BJ (cell line): Measurements from ENCODE around the gene SLMAP. TPM values are rescaled to one million over a fixed set of nuclear protein-coding genes. Genes with fewer than 3 reads are reported as not detected.

Experiments used
- CTCF ChIA-PET: fragments of 350-600 bp; formaldehyde crosslinking; extraction: SDS; loops from one replicate; lab custom pipeline; 2021; ENCODE audit warnings: antibody characterized with exemption, inconsistent platforms; lab: Yijun Ruan, JAX
- POLR2A ChIA-PET: fragments of 300-600 bp; sonication (Branson Sonifier 250); formaldehyde crosslinking; extraction: SDS; loops from one replicate; lab custom pipeline; 2021; ENCODE audit warnings: antibody characterized with exemption; lab: Charles Lee
- DNase-seq: peaks from one replicate; pipeline ENCODE4 v3.0.0-alpha.2; 2011; ENCODE audit warnings: low read depth
- H3K27me3 ChIP-seq: 2 replicates; pipeline ENCODE4 v1.6.0; 2011; ENCODE audit warnings: low read length; ENCODE audit not compliant: control insufficient read depth, insufficient read depth
- H3K36me3 ChIP-seq: 2 replicates; pipeline ENCODE4 v1.5.1; 2011; ENCODE audit warnings: low read length; ENCODE audit not compliant: control insufficient read depth, insufficient read depth
- H3K4me3 ChIP-seq: 2 replicates; pipeline ENCODE4 v1.5.1; 2011; ENCODE audit warnings: low read depth, mild to moderate bottlenecking, control low read depth, low read length
- CTCF ChIP-seq: IDR thresholded peaks from 2 replicates; pipeline ENCODE4 v1.5.1; 2011; ENCODE audit warnings: low read depth, mild to moderate bottlenecking, control low read depth, inconsistent platforms, low read length, moderate library complexity; ENCODE audit not compliant: insufficient read depth
- polyA plus RNA-seq: library from polyadenylated mRNA; depleted of rRNA; stranded (reverse); fragments of >200 nt; gene quantifications from 2 replicates; pipeline ENCODE4 v1.2.3, GENCODE V29; 2011

SLMAP gene
- polyA plus RNA-seq, 1 experiment: 24.1 TPM

GRCh38 chr3:57757642-57758297 lies 1.7 kb downstream of the SLMAP start:
- Histone ChIP-seq H3K4me3 (peak overlapping the region; percentile 98), H3K27me3 (no peaks in the 10 kb centered on the region), H3K36me3 (peaks cover 3% of the 10 kb centered on the region; the same call in 1 of the 2 replicates)
- ChIA-PET CTCF (no interaction called here), POLR2A (no interaction called here)
- no peak for TF ChIP-seq CTCF
- no peak for DNase-seq

GRCh38 chr3:57758686-57759085 lies 2.6 kb downstream of the SLMAP start:
- TF ChIP-seq CTCF: no peak
- ChIA-PET POLR2A (no interaction called here), CTCF (interaction anchor here (0.8 to 1.3 kb wide), 3 partner anchors 9 to 94 kb away, joined by 3 to 5 read pairs (median 3); no protein-coding TSS in a partner anchor)
- Histone ChIP-seq H3K4me3 (peak overlapping the region; percentile 9; the same call in 1 of the 2 replicates), H3K36me3 (peaks cover 3% of the 10 kb centered on the region; the same call in 1 of the 2 replicates), H3K27me3 (no peaks in the 10 kb centered on the region)
- DNase-seq: no peak

- H3K36me3 ChIP-seq: peaks cover 3% of the 10 kb centered on the region
- no peak for DNase-seq
- no peaks in the 10 kb centered on the region for H3K27me3 ChIP-seq
- H3K4me3 ChIP-seq: no peak overlapping the region
- TF ChIP-seq CTCF: no peak
- CTCF ChIA-PET: interaction anchor here (0.6 kb wide), 1 partner anchor 73 kb away, joined by 3 read pairs; no protein-coding TSS in a partner anchor
- POLR2A ChIA-PET: no interaction called here
Measured at GRCh38 chr3:57764794-57765193, 8.7 kb downstream of the SLMAP start.

- H3K27me3 ChIP-seq: no peaks in the 10 kb centered on the region
- ChIA-PET CTCF (interaction anchor here (1.0 kb wide), 1 partner anchor 9 kb away, joined by 3 read pairs; no protein-coding TSS in a partner anchor), POLR2A (no interaction called here)
- DNase-seq: no peak
- no peak for TF ChIP-seq CTCF
- no peaks in the 10 kb centered on the region; the same call in 1 of the 2 replicates for H3K36me3 ChIP-seq
- H3K4me3 ChIP-seq: no peak overlapping the region
Measured at GRCh38 chr3:57768595-57768994, 12.5 kb downstream of the SLMAP start.

- ChIA-PET POLR2A (no interaction called here), CTCF (interaction anchor here (1.3 kb wide), 1 partner anchor 28 kb away, joined by 5 read pairs; no protein-coding TSS in a partner anchor)
- no peaks in the 10 kb centered on the region; the same call in 1 of the 2 replicates for H3K36me3 ChIP-seq
- DNase-seq: no peak
- H3K4me3 ChIP-seq: no peak overlapping the region
- no peak for TF ChIP-seq CTCF
- no peaks in the 10 kb centered on the region for H3K27me3 ChIP-seq
Measured at GRCh38 chr3:57770009-57770827, 14.1 kb downstream of the SLMAP start.
